ENCODE measurements around the gene BLVRA.

DNA sequence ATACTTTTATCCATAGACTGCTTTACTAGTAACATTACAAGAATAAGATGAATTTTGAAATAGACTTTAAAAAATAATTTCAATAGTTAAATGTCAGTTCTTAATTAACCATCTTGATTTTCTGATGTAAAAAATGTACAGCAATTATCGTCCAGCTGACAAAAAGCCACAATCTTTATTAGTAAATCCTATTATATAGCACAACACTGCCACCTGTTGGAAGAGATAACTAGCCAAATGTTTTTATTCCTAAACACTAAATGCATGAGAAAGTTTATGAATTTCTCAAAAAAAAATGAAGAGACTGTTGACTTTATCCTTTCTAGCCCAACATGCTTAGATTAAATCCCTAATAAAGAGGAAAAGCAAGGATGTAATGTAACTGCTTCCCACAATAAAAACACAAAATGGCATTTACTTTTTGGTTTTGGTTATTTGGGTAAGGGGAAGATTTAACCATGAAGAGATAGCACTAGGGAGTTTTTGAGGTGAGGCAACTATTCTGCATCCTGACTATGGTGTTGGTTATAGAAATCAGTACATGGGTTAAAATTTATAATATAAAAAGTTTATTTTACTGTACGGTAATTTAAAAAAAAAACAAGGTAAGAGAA lies 37.2 kb upstream of the BLVRA start:
- TF ChIP-seq POLR2A (IDR thresholded peaks at IDR 0.05; ENCODE audit: low read depth, low read length), result no peak
- TF ChIP-seq POLR2AphosphoS5 (IDR thresholded peaks at IDR 0.05; ENCODE audit: low read depth, low read length), result no peak
- no peak for TF ChIP-seq TAF1 (IDR thresholded peaks at IDR 0.05; ENCODE audit: low read depth, low read length)
- TF ChIP-seq POU2F2 (IDR thresholded peaks at IDR 0.05; ENCODE audit: low read depth, low read length), result no peak
